Stimulated activated CD8-positive, alpha-beta memory T cell treated with anti-CD3 and anti-CD28 coated beads, Interleukin-7, amount 100 ng/mL, for 24 hours (primary cell): Measurements from ENCODE around the gene FAM177A1.

Experiments
- DNase-seq: peaks from one replicate; pipeline ENCODE4 v3.0.0-alpha.2; 2020; ENCODE audit warnings: low read depth

Gene FAM177A1

DNA sequence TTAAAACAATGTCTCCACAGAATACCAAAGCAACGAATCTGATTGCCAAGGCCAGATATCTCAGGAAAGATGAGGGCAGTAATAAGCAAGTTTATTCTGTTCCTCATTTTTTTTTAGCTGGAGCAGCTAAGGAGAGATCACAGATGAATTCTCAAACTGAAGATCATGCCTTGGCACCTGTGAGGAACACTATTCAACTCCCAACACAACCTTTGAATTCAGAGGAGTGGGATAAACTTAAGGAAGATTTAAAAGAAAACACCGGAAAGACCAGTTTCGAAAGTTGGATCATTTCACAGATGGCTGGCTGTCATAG, 77.3 kb downstream of the FAM177A1 start:
- no peak for DNase-seq

- no peak for DNase-seq
Observed at GRCh38 chr14:35124127-35124526, 78.1 kb downstream of the FAM177A1 start.
